Endothelial cell of umbilical vein (primary cell): ENCODE data around the gene CTIF.

Experiments
- FOS ChIP-seq: IDR thresholded peaks from 2 replicates; pipeline ENCODE4 v1.6.1; 2011; ENCODE audit warnings: mild to moderate bottlenecking, low read length, moderate library complexity, borderline replicate concordance; ENCODE audit not compliant: insufficient read depth
- POLR2A ChIP-seq: IDR thresholded peaks from 2 replicates; pipeline ENCODE4 v1.6.1; 2012; ENCODE audit warnings: low read depth, mild to moderate bottlenecking, control low read depth, low read length
- POLR2AphosphoS5 ChIP-seq: IDR thresholded peaks from 2 replicates; pipeline ENCODE4 v1.6.1; 2012; ENCODE audit warnings: low read depth, mild to moderate bottlenecking, control low read depth, low read length, moderate library complexity; ENCODE audit not compliant: insufficient read depth
- TF ChIP-seq, protein P1 (sequence below), 2 donors: IDR thresholded peaks; 1 replicate in 1 of 2; 2 replicates in 1 of 2; pipeline ENCODE4 v1.5.1; 2011; ENCODE audit warnings: low read length in 2 of 2, mild to moderate bottlenecking in 2 of 2, moderate library complexity in 2 of 2, control low read depth in 1 of 2, inconsistent platforms in 1 of 2, low read depth in 1 of 2; ENCODE audit not compliant: insufficient read depth in 1 of 2; ENCODE audit errors: extremely low read depth in 1 of 2
- TF ChIP-seq, protein P2 (sequence below): IDR thresholded peaks from 2 replicates; pipeline ENCODE4 v1.6.1; 2011; ENCODE audit not compliant: insufficient read depth, insufficient read length

DNA sequence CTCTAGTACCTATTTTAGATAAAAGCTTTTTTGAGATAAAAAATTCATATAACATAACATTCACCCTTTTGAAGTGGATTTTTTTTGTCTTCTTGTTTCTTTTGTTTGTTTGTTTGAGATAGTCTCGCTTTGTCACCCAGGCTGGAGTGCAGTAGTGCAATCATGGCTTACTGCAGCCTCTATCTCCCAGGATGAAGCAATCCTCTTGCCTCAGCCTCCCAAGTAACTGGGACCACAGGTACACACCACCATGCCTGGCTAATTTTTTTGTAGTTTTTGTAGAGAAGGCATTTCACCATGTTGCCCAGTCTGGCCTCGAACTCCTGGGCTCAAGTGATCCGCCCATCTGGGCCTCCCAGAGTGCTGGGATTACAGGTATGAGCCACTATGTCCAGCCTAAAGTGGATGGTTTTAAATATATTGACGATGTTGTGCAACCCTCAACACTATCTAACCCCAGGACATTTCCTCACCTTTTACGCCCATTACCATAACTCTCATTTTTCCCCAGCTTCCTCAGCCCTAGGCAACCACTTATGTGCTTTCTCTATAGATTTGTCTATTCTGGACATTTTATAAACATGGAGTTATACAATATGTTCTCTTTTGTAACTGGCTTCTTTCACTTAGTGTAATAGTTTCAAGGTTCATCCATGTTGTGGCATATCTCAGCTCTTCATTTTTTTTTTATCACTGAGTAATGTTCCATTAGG lies 38.8 kb downstream of the CTIF start:
- TF ChIP-seq FOS (no peak), POLR2AphosphoS5 (no peak), POLR2A (no peak)
- TF ChIP-seq, protein P1, sequence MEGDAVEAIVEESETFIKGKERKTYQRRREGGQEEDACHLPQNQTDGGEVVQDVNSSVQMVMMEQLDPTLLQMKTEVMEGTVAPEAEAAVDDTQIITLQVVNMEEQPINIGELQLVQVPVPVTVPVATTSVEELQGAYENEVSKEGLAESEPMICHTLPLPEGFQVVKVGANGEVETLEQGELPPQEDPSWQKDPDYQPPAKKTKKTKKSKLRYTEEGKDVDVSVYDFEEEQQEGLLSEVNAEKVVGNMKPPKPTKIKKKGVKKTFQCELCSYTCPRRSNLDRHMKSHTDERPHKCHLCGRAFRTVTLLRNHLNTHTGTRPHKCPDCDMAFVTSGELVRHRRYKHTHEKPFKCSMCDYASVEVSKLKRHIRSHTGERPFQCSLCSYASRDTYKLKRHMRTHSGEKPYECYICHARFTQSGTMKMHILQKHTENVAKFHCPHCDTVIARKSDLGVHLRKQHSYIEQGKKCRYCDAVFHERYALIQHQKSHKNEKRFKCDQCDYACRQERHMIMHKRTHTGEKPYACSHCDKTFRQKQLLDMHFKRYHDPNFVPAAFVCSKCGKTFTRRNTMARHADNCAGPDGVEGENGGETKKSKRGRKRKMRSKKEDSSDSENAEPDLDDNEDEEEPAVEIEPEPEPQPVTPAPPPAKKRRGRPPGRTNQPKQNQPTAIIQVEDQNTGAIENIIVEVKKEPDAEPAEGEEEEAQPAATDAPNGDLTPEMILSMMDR (IDR thresholded peaks at IDR 0.05; ENCODE audit: extremely low read depth in 1 of 2, insufficient read depth in 1 of 2, low read depth in 1 of 2, low read length in 2 of 2), result no peak
- TF ChIP-seq, protein P2, sequence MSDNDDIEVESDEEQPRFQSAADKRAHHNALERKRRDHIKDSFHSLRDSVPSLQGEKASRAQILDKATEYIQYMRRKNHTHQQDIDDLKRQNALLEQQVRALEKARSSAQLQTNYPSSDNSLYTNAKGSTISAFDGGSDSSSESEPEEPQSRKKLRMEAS, result no peak
